GM12875 (cell line): Measurements from ENCODE around the gene PMFBP1.
"Not testable (repeated sequence)": the region's sequence is repeated elsewhere in the genome, so short reads cannot be mapped to it uniquely, and the experiment has no call there.

ENCODE experiments used
- H3K4me3 ChIP-seq: one replicate; pipeline ENCODE4 v1.5.1; 2011; ENCODE audit warnings: low read depth, low read length, control low read depth
- TF ChIP-seq, protein P1 (sequence below): IDR thresholded peaks from 2 replicates; pipeline ENCODE4 v1.5.1; 2011; ENCODE audit warnings: low read depth, mild to moderate bottlenecking, control low read depth, inconsistent platforms, low read length, moderate library complexity, borderline replicate concordance; ENCODE audit not compliant: insufficient read depth

The PMFBP1 gene

GRCh38 chr16:72094266-72094610 is 77.7 kb downstream of the PMFBP1 start:
- TF ChIP-seq, protein P1, sequence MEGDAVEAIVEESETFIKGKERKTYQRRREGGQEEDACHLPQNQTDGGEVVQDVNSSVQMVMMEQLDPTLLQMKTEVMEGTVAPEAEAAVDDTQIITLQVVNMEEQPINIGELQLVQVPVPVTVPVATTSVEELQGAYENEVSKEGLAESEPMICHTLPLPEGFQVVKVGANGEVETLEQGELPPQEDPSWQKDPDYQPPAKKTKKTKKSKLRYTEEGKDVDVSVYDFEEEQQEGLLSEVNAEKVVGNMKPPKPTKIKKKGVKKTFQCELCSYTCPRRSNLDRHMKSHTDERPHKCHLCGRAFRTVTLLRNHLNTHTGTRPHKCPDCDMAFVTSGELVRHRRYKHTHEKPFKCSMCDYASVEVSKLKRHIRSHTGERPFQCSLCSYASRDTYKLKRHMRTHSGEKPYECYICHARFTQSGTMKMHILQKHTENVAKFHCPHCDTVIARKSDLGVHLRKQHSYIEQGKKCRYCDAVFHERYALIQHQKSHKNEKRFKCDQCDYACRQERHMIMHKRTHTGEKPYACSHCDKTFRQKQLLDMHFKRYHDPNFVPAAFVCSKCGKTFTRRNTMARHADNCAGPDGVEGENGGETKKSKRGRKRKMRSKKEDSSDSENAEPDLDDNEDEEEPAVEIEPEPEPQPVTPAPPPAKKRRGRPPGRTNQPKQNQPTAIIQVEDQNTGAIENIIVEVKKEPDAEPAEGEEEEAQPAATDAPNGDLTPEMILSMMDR, result no peak
- peak overlapping the region; percentile 90 for H3K4me3 ChIP-seq

- H3K4me3 ChIP-seq, result peak within 1 kb of the TSS; percentile 90
- TF ChIP-seq, protein P1, result no peak
Measured at GRCh38 chr16:72093448-72094265, 78.3 kb downstream of the PMFBP1 start, which contains the start of the genes DHX38 and TXNL4B. Gene DHX38, plus strand, starts transcription at chr16:72093847. Its CDS starts 2,311 bp downstream, at chr16:72096158. Gene TXNL4B, minus strand, starts transcription at chr16:72093620. Its CDS starts 2,871 bp downstream, at chr16:72090749.

GRCh38 chr16:72092832-72093447 is 79.0 kb downstream of the PMFBP1 start:
- H3K4me3 ChIP-seq, result peak overlapping the region; percentile 65
- TF ChIP-seq, protein P1, result no peak

DNA sequence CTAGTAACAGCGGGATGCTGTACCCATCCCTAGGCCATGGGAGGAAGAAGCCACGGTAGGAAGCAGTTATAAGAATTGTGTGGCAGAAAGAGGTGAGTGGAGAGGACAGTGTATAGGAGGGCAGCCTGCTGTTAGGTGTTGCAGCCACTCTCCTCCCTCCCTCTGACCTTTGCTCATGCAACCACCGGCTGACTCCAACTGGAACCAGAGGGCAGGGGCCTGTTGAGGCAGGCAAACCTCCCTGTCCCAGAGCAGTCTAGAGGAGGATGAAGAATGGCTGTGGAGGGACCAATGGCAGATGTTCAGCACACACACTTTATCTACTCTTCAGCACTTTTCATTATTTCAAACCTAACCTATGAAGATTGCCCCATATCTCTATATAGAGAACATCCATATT is 80.7 kb downstream of the PMFBP1 start:
- H3K4me3 ChIP-seq, result no peak overlapping the region
- TF ChIP-seq, protein P1, result no peak

- TF ChIP-seq, protein P1, result no peak
- H3K4me3 ChIP-seq, result no peak overlapping the region
Measured at GRCh38 chr16:72085002-72085401, 87.0 kb downstream of the PMFBP1 start.

DNA sequence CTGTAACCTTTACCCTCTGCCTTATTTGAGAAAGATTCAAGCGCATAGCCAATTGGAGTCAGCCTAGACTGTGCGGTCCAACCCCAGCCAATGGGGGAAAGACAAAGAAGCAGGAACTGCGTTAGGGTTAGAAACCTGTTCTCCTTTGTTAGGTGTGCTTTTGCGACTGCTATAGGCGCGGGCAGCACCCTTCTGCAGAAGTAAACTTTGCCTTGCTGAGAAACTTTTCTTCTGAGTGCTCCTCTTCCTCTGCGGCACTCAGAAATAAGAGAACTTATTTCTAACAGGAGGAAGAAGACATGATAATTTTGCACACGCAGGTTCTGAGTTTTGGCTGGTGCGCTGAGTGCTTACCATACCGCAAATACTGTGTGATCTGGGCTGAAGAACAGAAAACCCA is 87.5 kb downstream of the PMFBP1 start:
- TF ChIP-seq, protein P1, result no peak
- no peak overlapping the region for H3K4me3 ChIP-seq

- TF ChIP-seq, protein P1, result no peak
- no peak overlapping the region for H3K4me3 ChIP-seq
Measured at GRCh38 chr16:72083778-72084404, 88.1 kb downstream of the PMFBP1 start.

- H3K4me3 ChIP-seq, result not testable (repeated sequence)
Measured at GRCh38 chr16:72076991-72077706, 94.8 kb downstream of the PMFBP1 start.

DNA sequence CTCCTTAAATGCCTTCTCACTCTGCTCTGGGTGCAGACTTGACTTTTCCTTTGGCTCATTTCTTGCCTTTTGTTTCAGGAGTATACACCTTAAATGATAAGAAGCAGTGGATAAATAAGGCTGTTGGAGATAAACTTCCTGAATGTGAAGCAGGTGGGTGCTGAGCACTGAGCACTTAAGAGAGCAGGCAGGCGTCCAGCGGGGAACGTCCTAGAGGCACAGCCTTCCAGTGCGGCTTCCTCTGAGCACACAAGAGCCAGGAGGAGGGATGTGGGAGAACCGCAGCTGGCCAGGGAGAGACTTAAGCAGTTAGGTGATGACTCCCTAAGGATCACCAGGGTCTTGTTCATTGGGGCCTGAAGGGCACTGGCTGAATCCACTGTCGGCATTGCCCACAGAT is 96.9 kb downstream of the PMFBP1 start:
- H3K4me3 ChIP-seq, result not testable (repeated sequence)
